ENCODE measurements around the gene PCNX1. TPM values are rescaled to one million over a fixed set of nuclear protein-coding genes. Genes with fewer than 3 reads are reported as not detected.

The PCNX1 gene
- total RNA-seq, 1 experiment from 2014 or later: 48.0 TPM

- H3K4me1 ChIP-seq (ENCODE audit: insufficient read depth, low read length): no peaks in the 10 kb centered on the region
- no peaks in the 10 kb centered on the region for H4K20me1 ChIP-seq (ENCODE audit: control insufficient read depth, insufficient read depth, insufficient read length)
- no peak overlapping the region for H4K5ac ChIP-seq (ENCODE audit: insufficient read length, low read depth, low read length)
- H3K36me3 Mint-ChIP-seq (ENCODE audit: insufficient read depth in 1 of 3, low read depth in 3 of 3): peaks cover 9 to 40% (median 28%) of the 10 kb centered on the region in 3 experiments; a peak in 6 of 7 replicates
- H3K23ac ChIP-seq (ENCODE audit: insufficient read length, low read depth, low read length): no peak overlapping the region
- H3K9me3 Mint-ChIP-seq: no peaks in the 10 kb centered on the region
- H3K4me2 ChIP-seq (ENCODE audit: insufficient read depth, insufficient read length, low read length): no peak overlapping the region
- no peak overlapping the region for H4K91ac ChIP-seq (ENCODE audit: insufficient read length, low read depth, low read length)
- no peak overlapping the region for H3K56ac ChIP-seq (ENCODE audit: insufficient read length, low read depth, low read length)
- TF ChIP-seq CTCF (conservative IDR thresholded peaks at IDR 0.05): no peak
- H2BK12ac ChIP-seq (ENCODE audit: insufficient read length, low read depth, low read length): no peak overlapping the region
- H2BK15ac ChIP-seq (ENCODE audit: low read depth, low read length): no peak overlapping the region
- H4K8ac ChIP-seq (replicated peaks; ENCODE audit: insufficient read length, low read depth, low read length): no peak overlapping the region
- H3K9ac ChIP-seq (ENCODE audit: extremely low read depth, insufficient read length, low read length): no peak overlapping the region
- no peaks in the 10 kb centered on the region for H3K9me3 ChIP-seq (ENCODE audit: control insufficient read depth, low read depth, low read length)
- no peak overlapping the region for H2AFZ ChIP-seq (ENCODE audit: low read length)
- no peaks in the 10 kb centered on the region for H3K79me2 ChIP-seq (ENCODE audit: insufficient read depth, low read length)
- no peak overlapping the region for H3K4ac ChIP-seq (ENCODE audit: low read depth, low read length)
- no peak overlapping the region for H3K14ac ChIP-seq (ENCODE audit: insufficient read depth, low read length)
- no peak overlapping the region for H3K27ac Mint-ChIP-seq
- no peak overlapping the region for H3K27ac ChIP-seq (ENCODE audit: insufficient read length, low read depth, low read length)
- H3K4me1 Mint-ChIP-seq: no peaks in the 10 kb centered on the region
- no peak overlapping the region for H2AK5ac ChIP-seq (ENCODE audit: insufficient read length, low read length)
- no peak for DNase-seq
- no peak overlapping the region for H3T11ph ChIP-seq (ENCODE audit: low read length)
- H3K4me3 Mint-ChIP-seq: no peak overlapping the region
- no peaks in the 10 kb centered on the region for H3K23me2 ChIP-seq (ENCODE audit: insufficient read length, low read depth, low read length, poor library complexity, severe bottlenecking)
- 100% methylated on average over 1 of the region's 3 CpGs for WGBS (ENCODE audit: extremely low coverage, insufficient read length, low lambda C conversion rate)
- H3K27me3 ChIP-seq (ENCODE audit: insufficient read depth, low read length): no peaks in the 10 kb centered on the region
- no peak overlapping the region for H3K18ac ChIP-seq (ENCODE audit: insufficient read length, low read depth, low read length)
- H3K27me3 Mint-ChIP-seq (ENCODE audit: low read depth): no peaks in the 10 kb centered on the region
- H2BK120ac ChIP-seq (ENCODE audit: low read depth, low read length, poor library complexity, severe bottlenecking): no peak overlapping the region
- H3K79me1 ChIP-seq (ENCODE audit: insufficient read depth, low read depth, low read length, poor library complexity, severe bottlenecking): no peaks in the 10 kb centered on the region
- H2BK5ac ChIP-seq (ENCODE audit: insufficient read length, low read length): no peak overlapping the region
- H2BK20ac ChIP-seq (ENCODE audit: low read depth, low read length, poor library complexity, severe bottlenecking): no peak overlapping the region
Measured at GRCh38 chr14:71049435-71050133, 142.3 kb downstream of the PCNX1 start.

Data from H9 (cell line).